ENCODE results near the gene TMEM154.

DNA sequence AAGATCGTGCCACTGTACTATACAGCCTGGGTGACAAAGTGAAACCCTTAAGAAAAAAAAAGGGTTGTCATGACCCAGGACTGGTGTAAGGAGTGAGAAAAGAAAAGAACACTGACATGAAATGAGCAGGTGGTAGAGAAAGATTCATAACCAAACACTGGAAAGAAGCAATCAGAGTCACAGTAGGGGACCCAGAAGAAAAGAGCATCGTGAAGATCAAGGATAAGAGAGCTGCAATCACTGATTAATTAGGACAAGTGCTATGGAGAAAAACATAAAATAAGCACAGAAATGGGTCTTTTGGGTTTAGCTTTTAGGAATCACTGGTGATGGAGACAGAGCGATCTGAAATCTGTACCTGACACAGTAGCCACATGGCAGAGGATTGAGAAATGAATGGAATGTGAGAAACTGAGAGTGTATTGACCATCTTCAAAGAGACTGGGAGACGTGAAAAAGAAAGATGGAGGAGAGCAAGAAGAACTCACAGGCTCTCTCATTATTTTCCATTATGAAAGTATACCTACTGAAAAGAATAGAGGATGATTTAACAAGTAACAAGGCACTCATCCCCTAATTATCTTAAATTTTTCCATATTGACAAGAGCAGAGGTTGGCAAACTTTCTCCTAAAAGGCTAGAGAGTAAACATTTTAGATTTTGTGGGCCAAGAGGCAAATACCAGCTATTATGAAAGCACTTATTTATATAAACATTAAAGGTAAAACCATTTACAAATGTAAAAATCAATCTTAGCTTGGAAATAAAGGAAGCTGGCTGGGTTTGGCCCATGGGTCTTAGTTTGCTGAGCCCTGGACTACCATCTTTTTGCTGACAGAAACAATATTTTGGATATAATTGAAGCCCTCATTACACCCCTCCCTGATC lies 7.3 kb downstream of the TMEM154 start:
- TF ChIP-seq CTCF (conservative IDR thresholded peaks at IDR 0.05; ENCODE audit: low read length): no peak
- TF ChIP-seq EZH2phosphoT487 (IDR thresholded peaks at IDR 0.05; ENCODE audit: borderline replicate concordance): no peak
